ENCODE results near the gene SPACDR. TPM values are rescaled to one million over a fixed set of nuclear protein-coding genes. Genes with fewer than 3 reads are reported as not detected.

SPACDR gene
- total and polyA plus RNA-seq, 9 of the 15 experiments (the other 6 are each of a cell fraction or from before 2014, with no cell fraction given) = 0.07 to 0.55 (median 0.14) TPM; not detected in 1

DNA sequence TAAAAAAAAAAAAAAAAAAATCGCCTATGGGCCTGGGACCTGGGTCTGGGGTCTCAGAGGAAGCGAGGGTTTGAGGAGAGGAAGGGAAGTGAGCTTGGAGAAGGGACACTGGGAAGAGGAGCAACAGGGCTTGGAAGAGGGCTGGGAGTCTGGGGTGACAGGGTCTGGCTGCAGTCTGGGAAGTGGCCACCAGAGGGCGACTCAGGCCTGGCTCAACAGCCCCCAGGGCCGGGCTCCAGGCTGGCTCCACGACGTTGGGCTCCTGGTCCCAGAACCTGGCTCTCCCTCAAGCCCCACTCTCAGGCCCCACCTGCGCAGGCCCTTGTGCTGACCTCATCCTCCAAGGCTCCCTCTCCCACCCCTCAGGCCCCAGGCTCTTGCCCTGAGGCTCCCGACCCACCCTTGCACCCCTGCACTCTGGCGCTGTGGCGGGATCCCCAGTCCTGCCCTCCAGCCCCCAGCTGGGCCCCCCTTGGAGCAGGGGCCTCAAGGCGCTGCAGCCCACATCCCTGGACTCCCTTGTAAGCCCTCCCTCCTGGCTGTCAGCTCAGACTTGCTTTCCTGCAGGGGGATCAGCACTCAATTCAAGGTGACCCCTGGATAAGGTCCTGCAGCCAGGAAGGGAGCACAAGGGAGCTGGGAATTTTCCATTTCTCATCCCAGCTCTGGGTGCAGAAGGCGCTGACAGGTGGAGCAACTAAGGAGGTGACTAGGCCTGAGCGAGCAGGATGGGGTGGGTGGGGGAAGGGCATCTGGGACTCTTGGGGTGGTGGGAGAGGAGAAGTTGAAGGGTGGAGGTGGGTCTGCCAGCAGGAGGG is 5.4 kb upstream of the SPACDR start (continued):
- TF ChIP-seq, protein P1, sequence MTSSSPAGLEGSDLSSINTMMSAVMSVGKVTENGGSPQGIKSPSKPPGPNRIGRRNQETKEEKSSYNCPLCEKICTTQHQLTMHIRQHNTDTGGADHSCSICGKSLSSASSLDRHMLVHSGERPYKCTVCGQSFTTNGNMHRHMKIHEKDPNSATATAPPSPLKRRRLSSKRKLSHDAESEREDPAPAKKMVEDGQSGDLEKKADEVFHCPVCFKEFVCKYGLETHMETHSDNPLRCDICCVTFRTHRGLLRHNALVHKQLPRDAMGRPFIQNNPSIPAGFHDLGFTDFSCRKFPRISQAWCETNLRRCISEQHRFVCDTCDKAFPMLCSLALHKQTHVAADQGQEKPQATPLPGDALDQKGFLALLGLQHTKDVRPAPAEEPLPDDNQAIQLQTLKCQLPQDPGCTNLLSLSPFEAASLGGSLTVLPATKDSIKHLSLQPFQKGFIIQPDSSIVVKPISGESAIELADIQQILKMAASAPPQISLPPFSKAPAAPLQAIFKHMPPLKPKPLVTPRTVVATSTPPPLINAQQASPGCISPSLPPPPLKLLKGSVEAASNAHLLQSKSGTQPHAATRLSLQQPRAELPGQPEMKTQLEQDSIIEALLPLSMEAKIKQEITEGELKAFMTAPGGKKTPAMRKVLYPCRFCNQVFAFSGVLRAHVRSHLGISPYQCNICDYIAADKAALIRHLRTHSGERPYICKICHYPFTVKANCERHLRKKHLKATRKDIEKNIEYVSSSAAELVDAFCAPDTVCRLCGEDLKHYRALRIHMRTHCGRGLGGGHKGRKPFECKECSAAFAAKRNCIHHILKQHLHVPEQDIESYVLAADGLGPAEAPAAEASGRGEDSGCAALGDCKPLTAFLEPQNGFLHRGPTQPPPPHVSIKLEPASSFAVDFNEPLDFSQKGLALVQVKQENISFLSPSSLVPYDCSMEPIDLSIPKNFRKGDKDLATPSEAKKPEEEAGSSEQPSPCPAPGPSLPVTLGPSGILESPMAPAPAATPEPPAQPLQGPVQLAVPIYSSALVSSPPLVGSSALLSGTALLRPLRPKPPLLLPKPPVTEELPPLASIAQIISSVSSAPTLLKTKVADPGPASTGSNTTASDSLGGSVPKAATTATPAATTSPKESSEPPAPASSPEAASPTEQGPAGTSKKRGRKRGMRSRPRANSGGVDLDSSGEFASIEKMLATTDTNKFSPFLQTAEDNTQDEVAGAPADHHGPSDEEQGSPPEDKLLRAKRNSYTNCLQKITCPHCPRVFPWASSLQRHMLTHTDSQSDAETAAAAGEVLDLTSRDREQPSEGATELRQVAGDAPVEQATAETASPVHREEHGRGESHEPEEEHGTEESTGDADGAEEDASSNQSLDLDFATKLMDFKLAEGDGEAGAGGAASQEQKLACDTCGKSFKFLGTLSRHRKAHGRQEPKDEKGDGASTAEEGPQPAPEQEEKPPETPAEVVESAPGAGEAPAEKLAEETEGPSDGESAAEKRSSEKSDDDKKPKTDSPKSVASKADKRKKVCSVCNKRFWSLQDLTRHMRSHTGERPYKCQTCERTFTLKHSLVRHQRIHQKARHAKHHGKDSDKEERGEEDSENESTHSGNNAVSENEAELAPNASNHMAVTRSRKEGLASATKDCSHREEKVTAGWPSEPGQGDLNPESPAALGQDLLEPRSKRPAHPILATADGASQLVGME (CRISPR knock-in tag; IDR thresholded peaks at IDR 0.05) = no peak
- no peak for TF ChIP-seq CCAR2 (IDR thresholded peaks at IDR 0.05; ENCODE audit: low read depth, low read length)
- no peak for TF ChIP-seq ARHGAP35 (IDR thresholded peaks at IDR 0.05; ENCODE audit: partially characterized antibody)

Measured in K562 (cell line).